GM12874 (cell line): Measurements from ENCODE around the gene HOXD1.

Source experiments
- TF ChIP-seq, protein P1 (sequence below): IDR thresholded peaks from 2 replicates; pipeline ENCODE4 v1.5.1; 2011; ENCODE audit warnings: low read depth, mild to moderate bottlenecking, control low read depth, low read length, moderate library complexity; ENCODE audit not compliant: insufficient read depth

HOXD1 gene

DNA sequence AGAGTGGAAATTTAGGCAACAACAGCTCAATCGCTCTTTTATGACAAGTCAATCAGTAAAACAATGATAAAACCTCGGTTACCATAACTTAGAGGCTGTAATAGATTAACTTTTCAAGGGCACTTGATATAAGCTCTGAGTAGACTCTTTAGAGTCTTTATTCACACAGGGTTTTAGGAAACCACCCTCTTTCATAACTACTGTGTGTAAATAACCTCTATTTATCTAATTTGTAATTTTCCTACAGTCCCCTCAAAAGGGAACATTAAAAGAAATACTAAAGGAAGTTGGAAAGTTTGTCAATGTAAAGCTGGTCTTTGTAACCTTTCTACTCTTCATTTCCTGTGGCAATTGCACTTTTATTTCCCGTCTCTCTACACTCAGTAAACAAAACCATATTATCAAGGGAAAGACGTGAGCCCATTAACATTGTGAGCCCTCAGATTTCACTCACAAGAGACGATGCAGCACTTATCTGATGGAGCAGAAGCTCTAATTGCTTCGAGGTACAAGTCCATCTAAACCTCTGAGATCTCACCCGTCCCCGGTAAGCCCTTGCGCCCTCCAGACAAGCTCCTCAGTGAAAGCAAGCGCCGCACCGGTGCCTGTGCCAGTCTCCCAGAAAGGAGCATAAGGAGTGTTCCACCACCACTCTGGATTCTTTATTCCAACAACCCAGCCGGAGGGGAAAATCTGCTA is 1.1 kb upstream of the HOXD1 start:
- TF ChIP-seq, protein P1, sequence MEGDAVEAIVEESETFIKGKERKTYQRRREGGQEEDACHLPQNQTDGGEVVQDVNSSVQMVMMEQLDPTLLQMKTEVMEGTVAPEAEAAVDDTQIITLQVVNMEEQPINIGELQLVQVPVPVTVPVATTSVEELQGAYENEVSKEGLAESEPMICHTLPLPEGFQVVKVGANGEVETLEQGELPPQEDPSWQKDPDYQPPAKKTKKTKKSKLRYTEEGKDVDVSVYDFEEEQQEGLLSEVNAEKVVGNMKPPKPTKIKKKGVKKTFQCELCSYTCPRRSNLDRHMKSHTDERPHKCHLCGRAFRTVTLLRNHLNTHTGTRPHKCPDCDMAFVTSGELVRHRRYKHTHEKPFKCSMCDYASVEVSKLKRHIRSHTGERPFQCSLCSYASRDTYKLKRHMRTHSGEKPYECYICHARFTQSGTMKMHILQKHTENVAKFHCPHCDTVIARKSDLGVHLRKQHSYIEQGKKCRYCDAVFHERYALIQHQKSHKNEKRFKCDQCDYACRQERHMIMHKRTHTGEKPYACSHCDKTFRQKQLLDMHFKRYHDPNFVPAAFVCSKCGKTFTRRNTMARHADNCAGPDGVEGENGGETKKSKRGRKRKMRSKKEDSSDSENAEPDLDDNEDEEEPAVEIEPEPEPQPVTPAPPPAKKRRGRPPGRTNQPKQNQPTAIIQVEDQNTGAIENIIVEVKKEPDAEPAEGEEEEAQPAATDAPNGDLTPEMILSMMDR: no peak

DNA sequence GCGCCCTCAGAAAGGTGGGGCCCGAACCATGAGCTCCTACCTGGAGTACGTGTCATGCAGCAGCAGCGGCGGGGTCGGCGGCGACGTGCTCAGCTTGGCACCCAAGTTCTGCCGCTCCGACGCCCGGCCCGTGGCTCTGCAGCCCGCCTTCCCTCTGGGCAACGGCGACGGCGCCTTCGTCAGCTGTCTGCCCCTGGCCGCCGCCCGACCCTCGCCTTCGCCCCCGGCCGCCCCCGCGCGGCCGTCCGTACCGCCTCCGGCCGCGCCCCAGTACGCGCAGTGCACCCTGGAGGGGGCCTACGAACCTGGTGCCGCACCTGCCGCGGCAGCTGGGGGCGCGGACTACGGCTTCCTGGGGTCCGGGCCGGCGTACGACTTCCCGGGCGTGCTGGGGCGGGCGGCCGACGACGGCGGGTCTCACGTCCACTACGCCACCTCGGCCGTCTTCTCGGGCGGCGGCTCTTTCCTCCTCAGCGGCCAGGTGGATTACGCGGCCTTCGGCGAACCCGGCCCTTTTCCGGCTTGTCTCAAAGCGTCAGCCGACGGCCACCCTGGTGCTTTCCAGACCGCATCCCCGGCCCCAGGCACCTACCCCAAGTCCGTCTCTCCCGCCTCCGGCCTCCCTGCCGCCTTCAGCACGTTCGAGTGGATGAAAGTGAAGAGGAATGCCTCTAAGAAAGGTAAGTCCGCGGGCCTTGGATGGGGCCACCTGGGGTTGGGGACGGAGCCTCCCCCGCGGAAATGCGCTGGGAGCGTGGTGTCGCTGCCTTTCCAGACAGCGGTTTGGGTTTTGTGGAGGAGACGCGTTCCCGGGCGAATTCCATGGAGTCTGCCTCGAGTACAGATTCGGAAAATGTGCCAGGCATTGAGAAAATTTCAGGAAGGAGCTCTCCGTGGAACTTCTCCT is 559 bp downstream of the HOXD1 start:
- TF ChIP-seq, protein P1: no peak

DNA sequence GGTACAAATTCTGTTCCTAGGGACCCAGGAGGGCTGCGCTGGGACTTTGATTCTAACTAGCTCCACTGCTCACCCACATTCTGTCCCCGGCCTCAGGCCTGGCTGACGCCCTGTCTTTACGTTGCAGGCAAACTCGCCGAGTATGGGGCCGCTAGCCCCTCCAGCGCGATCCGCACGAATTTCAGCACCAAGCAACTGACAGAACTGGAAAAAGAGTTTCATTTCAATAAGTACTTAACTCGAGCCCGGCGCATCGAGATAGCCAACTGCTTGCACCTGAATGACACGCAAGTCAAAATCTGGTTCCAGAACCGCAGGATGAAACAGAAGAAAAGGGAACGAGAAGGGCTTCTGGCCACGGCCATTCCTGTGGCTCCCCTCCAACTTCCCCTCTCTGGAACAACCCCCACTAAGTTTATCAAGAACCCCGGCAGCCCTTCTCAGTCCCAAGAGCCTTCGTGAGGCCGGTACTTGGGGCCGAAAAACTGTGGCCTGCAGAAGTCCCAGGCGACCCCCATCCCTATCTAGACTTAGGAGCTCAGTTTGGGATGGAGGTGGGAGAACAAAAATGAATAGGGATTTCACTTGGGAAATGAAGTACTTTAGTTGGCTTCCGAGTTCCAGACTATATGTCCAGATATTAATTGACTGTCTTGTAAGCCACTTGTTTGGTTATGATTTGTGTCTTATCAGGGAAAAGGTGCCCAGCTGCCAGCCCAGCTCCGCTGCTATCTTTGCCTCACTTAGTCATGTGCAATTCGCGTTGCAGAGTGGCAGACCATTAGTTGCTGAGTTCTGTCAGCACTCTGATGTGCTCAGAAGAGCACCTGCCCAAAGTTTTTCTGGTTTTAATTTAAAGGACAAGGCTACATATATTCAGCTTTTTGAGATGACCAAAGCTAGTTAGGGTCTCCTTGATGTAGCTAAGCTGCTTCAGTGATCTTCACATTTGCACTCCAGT is 1.5 kb downstream of the HOXD1 start:
- TF ChIP-seq, protein P1: no peak

DNA sequence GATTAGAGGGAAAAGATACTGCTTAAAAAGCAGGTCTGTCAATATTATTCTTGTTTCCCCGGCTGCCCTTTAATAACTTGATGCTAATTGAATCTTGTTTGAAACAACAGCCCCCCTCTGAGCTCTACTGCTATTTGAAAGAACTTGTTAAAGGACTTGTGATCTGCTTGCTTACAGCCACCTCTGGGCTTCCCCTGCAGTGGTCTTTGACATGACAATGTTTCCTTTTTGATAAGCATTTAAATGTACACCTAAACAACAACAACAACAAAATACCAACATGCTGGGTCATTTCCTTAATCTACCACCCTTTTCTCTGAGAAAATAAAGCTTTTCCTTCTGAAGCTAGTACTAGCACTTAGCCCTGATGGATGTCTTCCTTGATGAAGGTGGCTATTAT is 3.9 kb downstream of the HOXD1 start:
- TF ChIP-seq, protein P1: no peak

- TF ChIP-seq, protein P1: no peak
Measured at GRCh38 chr2:176193048-176193447, 4.6 kb downstream of the HOXD1 start.

DNA sequence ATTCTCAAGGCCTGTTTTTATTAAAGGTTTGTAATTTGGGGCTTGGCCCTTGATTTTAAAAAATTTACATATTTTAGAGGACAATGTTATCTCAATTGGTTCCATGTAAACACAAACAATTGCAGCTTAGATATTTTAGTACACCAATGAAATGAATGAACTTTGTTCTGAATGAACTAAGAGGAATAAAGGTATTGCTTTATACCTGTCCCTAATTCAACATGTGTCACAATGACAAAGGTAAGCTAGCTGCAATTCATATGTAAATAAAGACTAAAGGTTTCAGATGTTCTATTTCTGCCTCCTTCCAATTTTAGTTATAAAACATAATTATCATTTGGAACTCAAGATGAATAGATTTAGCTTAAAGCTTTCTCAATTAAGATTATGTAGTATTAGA is 11.4 kb downstream of the HOXD1 start:
- TF ChIP-seq, protein P1: no peak
